Heart left ventricle (tissue), 13 donors: Measurements from ENCODE around the gene POU2AF1.

Experiments used
- CTCF ChIP-seq, 12 donors: fragments of 200-600 bp; sonication (generic) in 4 of 12; IDR thresholded peaks; one replicate each; pipeline versions ENCODE4 v1.5.0 to v1.8.0; 2018 to 2022; ENCODE audit warnings: antibody characterized with exemption in 12 of 12, mild to moderate bottlenecking in 5 of 12
- POLR2A ChIP-seq, 2 donors: fragments of 450-650 bp; IDR thresholded peaks; one replicate each; pipeline ENCODE4 v1.6.1; 2017; ENCODE audit warnings: antibody characterized with exemption in 2 of 2, mild to moderate bottlenecking in 2 of 2, moderate library complexity in 2 of 2
- donor health status: ischemic (EF 13 %, LVEDD 7.1; RV severe dilation, severe dysfunction).
- donor health status: DM: no; HTN: yes; CAD: no.
- donor health status: DM: no; HTN: no; CAD: no.
- donor health status: ischemic (EF 25% LVEDD 6.9; RV normal size, moderate dysfunction).
- donor health status: ischemic (EF 25% LVEDD 5.7; RV mildly dilated, moderate dysfunction).
- donor health status: ischemic (EF 35%, LVEDD 5.7; RV mildly dilated, moderate dysfunction).
- donor health status: nonischemic (EF 11% LVEDD 7.7; RV severe dilation, severe dysfunction).
- donor health status: DM: yes; HTN: yes; CAD: no.
- donor health status: PGD.
- donor health status: ischemic (EF 29% LVEDD 5.4; RV normal size, mild dysfunction).
- donor health status: nonischemic (EF 23%, LVEDD 6.1; RV moderate dilation, normal function).

GRCh38 chr11:111378185-111378860 lies 752 bp downstream of the POU2AF1 start:
- TF ChIP-seq CTCF (IDR thresholded peaks at IDR 0.05) = no peak
- no peak for TF ChIP-seq POLR2A (IDR thresholded peaks at IDR 0.05)
